NCI-H1930 (cell line): ENCODE measurements around the gene TIA1.
A peak's percentile ranks its signal among the peaks of the same experiment; 100 is the strongest.
"Not testable (repeated sequence)": the region's sequence is repeated elsewhere in the genome, so short reads cannot be mapped to it uniquely, and the experiment has no call there.

Experiments
- DNase-seq, 2 experiments: peaks; one replicate each; lab custom pipeline; 2025; lab: John Stamatoyannopoulos, UW

The TIA1 gene

DNA sequence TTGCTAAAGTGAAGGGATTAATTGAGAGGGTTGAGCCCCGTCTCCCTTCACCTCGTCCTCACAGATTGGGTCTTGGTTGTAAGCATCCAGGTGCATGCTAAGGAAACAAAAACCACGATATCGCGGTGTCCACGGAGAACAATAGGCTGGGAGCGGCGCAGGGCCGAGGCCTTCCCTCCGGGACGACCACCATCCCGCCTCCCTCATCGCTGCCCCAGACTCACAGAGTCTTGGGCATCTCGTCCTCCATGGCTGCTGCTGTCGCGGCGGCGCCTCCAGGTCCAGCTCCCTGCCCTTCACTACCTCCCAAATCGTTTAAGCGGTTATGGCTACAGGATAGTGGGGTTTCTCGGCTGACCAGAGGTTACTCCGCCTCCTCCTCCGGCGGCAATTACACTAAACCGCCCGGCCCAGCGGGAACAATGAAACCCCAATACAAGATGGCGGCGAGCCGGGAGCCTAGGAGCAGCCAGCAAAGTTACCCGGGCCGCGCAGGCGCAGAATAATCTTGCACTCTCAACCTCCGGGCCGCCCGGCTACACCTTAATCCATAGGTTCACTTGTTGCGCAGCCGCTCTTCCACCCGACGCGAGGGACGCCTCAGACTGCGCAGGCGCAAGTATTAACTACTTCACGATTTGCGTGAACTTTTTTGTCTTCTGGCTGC, at the start of gene TIA1:
Gene TIA1, minus strand, starts transcription at position 448 of the 667 bp plus-strand sequence. Its CDS starts 198 bp downstream, at position 250.
- DNase-seq, result peak; percentile 98 to 99

DNA sequence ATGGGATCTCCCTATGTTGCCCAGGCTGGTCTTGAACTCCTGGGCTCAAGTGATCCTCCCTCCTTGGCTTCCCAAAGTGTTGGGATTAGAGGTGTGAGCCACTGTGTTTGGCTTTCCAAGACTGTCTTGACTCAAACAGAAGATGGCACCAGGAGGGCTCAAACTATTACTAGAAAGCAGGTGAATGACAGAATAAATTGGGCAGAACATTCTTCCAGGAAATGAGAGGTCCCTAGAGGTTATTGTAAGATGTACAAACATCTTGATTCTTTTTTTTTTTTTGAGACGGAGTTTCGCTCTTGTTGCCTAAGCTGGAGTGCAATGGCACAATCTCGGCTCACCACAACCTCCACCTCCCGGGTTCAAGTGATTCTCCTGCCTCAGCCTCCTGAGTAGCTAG, 49.4 kb upstream of the TIA1 start:
- DNase-seq, result not testable (repeated sequence)

DNA sequence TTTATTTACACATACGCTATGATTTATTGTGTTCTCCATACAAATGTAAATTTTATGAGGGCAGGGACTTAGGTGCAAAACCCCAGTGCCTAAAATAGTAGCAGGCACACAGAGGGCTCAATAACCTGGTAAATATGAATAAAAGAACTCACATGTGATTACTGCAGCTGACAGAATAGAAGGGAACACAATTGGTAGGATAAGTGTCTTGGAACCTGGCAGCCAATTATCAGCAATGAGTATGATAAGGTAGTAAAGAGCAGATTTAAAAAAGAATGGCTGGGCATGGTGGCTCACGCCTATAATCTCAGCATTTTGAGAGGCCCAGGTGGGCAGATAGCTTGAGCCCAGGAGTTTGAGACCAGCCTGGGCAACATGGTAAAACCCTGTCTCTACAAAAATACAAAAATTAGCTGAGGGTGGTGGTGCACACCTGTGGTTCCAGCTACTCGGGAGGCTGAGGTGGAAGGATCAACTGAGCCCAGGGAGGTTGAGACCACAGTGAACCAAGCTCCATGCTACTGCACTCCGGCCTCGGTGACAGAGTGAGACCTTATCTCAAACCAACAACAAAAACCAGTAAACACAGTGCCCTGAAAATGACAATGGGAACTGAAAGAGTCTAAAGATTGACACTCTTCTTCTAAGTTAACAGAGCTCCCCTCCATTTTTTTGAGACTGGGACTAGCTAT, 35.2 kb upstream of the TIA1 start:
- no peak for DNase-seq

DNA sequence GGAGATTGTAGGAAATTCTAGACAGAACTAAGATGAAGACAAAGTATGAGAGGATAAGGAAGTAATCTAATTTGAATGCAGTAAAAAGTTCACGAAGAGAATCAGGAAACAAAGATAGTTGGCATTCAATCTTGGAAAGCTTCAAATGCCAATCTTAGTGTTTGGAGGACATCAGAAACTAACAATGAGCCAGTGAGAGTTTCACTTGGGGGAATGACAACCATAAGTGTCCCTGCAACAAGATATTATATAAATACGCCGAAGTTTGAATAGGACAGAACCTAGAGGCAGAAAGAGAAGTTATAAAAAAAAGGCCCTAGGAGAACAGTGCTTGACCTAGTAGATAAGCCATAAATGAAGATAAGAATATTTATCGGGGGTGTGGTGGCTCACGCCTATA, 34.0 kb upstream of the TIA1 start:
- DNase-seq, result no peak

GRCh38 chr2:70280242-70280798, 31.9 kb upstream of the TIA1 start:
- no peak for DNase-seq

GRCh38 chr2:70270323-70270722, 21.9 kb upstream of the TIA1 start:
- no peak for DNase-seq

GRCh38 chr2:70269422-70270302, 21.2 kb upstream of the TIA1 start:
- not testable (repeated sequence) for DNase-seq

GRCh38 chr2:70266925-70267324, 18.5 kb upstream of the TIA1 start:
- DNase-seq, result not testable (repeated sequence)

DNA sequence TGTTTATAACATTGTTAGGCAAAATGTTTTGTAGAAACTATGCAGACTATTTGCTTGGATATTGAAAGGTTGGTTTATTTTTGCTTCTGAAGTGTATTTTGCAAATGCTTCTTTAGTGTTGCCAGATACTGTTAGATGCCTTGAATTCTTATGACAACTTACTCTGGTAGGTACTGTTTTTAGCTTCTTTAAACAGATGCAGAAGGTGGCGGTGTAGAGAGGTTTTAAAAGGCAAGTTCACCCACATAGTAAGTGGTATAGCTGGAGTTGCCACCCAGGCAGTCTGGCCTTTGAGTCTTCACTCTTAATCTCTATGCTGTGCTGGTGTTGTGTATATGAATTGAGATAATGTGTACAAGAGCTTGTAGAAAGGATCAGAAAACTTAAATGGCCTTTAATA, 13.1 kb upstream of the TIA1 start:
- DNase-seq, result no peak

GRCh38 chr2:70258532-70258875, 10.1 kb upstream of the TIA1 start:
- DNase-seq, result no peak

GRCh38 chr2:70255637-70256314, 7.3 kb upstream of the TIA1 start:
- no peak for DNase-seq

GRCh38 chr2:70250434-70250833, 2.0 kb upstream of the TIA1 start:
- no peak for DNase-seq

DNA sequence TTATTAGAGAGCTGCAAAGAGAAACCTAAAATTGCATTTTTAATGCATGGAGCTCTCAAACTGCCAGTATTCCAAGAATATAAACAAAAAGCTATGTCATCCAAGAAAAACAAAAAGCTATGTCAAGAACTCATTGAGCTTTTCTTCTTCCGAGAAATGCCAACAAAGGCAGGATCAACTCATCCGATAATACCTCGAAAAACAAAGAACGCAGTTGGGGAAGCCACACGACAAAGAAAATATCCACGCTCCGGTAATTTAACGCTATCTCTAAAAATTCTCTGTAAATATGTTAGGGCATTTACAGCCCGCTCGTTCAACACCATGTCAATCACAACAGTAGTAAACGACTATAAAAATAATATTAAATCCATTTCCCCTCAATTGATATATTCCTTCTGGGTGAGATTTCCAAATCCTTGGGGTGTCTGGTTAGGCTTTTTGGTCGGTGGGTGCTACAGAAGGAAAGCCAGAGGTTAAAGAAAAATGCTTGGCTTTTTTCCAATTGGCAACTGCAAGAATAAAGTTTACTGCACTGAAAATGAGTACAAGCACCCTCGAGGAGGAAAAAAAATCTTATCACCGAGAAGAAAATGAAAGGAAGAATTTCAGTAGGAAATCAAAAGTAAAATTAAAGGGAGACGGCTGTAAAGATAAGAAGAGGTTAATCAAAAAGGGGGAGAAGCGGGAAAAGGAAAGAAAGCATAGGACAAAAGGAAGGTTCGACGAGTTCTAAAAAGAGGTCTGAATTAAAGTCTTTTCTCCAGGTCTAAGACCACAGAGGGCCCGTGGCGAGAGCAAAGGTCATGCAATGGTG, 856 bp downstream of the TIA1 start:
- no peak for DNase-seq

- DNase-seq, result no peak
Observed at GRCh38 chr2:70243806-70244584, 4.4 kb downstream of the TIA1 start.

DNA sequence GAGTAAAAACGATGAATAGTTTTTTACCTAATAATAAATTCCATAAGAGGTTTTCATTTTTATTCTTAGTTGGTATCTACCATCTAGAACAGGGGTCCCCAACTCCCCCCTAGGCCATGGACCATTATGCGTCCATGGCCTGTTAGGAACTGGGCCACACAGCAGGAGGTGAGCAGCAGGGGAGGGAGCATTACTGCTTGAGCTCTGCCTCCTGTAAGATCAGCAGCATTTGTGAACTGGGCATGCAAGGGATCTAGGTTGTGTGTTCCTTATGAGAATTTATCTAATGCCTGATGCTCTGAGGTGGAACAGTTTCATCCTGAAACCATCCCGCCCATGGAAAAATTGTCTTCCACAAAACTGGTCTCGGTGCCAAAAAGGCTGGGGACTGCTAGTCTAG, 5.9 kb downstream of the TIA1 start:
- DNase-seq, result no peak

- DNase-seq, result no peak
Observed at GRCh38 chr2:70241340-70241739, 7.1 kb downstream of the TIA1 start.

GRCh38 chr2:70240599-70240998, 7.8 kb downstream of the TIA1 start:
- no peak for DNase-seq

- DNase-seq, result no peak
Observed at GRCh38 chr2:70233926-70234325, 14.5 kb downstream of the TIA1 start.

DNA sequence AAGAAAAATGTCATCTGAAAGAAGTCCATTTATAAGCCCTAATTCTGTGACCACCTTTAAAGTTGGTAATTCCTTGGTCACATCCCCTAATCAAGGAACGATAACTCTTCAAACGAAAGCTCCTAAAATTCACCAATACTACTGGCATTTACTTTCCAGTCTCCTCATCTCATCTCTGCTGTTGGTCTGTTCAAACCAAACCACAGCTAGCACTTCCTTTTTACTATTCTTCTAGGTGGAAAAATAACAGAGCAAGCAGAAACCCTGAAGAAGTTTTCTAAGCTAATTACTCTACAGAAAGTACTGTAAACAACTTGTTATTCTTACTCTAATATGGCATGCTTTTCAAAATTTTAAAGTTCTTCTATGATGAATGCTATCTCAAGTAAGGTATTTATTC, 21.6 kb downstream of the TIA1 start:
- no peak for DNase-seq

DNA sequence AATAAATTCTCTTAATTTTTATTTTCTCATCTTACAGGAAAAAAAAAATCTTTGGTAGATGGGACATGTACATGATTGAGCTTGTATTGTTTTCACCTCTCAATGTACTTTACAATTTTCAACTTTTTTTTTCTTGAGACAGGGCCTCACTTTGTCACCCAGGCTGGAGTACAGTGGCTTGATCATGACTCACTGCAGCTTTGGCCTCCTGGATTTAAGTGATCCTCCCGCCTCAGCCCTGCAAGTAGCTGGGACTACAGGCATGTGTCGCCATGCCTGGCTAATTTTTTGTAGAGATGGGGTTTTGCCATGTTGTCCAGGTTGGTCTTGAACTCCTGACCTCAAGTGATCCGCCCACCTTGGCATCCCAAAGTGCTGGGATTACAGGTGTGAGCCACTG, 25.1 kb downstream of the TIA1 start:
- not testable (repeated sequence) for DNase-seq
